GM21576 (cell line): ENCODE data around the gene TRIM69.
A peak's percentile ranks its signal among the peaks of the same experiment; 100 is the strongest.
"Not testable (repeated sequence)": the region's sequence is repeated elsewhere in the genome, so short reads cannot be mapped to it uniquely, and the experiment has no call there.

ENCODE experiments used
- ATAC-seq: cut with Tn5 transposase; IDR thresholded peaks from one replicate; pipeline ENCODE4 v1.9.1; 2021; ENCODE audit warnings: mild to moderate bottlenecking, moderate library complexity; ENCODE audit not compliant: unreplicated experiment

Gene TRIM69

DNA sequence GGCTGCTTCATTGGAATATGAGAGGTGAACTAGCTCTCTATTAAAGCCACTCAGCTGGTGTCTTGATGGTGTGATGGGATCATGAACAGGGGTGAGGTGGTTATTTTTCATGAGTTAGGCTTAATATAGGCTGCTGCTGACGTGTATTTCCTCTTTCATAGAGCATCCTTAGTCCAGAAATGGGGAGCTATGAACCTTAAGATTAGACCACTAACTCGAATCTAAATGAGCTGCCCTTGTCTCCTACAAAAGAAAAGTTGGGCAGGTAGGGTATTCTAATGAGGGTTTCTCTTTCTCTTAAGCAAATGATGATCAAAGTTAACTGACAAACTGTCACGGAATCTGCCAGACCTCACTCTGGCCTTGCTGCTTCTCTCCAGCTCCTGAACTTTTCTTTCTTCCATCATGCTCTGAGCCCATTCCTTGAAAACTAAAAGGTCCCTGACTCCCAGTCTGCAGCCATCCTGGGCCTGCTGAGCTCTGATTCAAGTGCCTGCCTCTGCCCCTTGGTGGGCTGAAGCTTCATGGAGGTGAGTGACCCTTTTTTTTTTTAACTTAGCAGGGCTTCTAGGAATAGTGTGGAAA, at the start of gene TRIM69:
Gene TRIM69, plus strand, starts transcription at position 348 of the 585 bp plus-strand sequence. Its CDS starts 177 bp downstream, at position 525.
- ATAC-seq, result no peak

- ATAC-seq, result not testable (repeated sequence)
These were observed 47.0 kb upstream of the TRIM69 start for GRCh38 chr15:44689318-44689717.

- not testable (repeated sequence) for ATAC-seq
These were observed 46.1 kb upstream of the TRIM69 start for GRCh38 chr15:44690245-44690644.

DNA sequence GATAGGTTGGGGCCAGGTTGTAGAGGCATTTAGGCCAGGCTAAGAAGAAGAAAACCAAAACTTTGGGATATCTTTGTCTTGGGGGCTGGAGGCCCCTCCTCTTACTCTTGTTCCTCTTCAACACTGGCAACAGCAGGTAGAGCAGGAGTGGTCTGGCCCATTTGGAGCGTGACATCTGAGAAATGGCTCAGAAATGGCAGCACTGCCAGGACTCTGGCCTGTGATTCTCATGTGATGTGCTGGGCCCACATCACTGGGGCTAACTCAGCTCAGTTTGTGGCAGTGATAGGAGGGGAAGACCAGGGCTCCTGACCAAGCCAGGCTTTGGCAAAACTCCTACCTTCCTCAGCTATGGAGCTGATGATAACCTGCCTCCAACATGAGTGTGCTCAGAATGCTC, 43.7 kb upstream of the TRIM69 start:
- ATAC-seq, result no peak

DNA sequence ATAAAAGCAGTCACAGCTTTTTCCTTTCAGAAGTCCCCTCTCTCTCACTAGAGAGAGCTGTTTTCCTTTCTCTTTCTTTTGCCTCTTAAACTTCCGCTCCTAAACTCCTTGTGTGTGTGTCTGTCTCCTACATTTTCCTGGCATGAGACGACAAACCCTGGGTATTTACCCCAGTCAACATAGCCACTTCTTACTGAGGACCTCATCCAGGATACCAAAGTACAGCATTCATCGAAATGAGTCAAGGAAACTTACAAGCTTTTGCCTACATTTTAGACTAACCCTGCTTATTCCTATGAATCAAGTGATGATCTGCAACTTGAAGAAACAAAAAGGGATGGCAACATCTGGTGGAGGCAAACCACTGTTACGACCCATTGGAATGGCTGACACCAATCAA, 41.9 kb upstream of the TRIM69 start:
- no peak for ATAC-seq

- ATAC-seq, result no peak
These were observed 41.0 kb upstream of the TRIM69 start for GRCh38 chr15:44695294-44695693.

DNA sequence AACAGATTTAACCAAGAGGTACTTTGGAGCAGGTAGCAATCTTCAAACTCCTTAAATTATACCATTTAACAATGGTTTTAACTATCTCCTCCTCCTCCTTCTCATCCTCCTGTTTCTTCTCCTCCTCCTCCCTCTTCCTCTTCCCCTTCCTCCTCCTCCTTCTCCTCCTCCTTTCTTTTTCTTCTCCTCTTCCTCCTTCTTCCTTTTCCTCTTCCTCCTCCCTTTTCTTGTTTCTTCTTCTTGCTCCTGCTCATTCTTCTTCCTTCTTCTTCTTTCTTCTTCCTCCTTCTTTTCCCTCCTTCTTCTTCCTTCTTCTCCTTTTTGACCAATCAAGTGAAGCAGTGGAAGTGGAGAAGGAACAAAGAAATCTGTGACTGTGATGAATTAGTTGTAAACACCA, 39.3 kb upstream of the TRIM69 start:
- no peak for ATAC-seq

- no peak for ATAC-seq
These were observed 37.7 kb upstream of the TRIM69 start for GRCh38 chr15:44698641-44699040.

GRCh38 chr15:44700676-44701075, 35.7 kb upstream of the TRIM69 start:
- ATAC-seq, result not testable (repeated sequence)

- no peak for ATAC-seq
These were observed 30.3 kb upstream of the TRIM69 start for GRCh38 chr15:44705986-44706385.

DNA sequence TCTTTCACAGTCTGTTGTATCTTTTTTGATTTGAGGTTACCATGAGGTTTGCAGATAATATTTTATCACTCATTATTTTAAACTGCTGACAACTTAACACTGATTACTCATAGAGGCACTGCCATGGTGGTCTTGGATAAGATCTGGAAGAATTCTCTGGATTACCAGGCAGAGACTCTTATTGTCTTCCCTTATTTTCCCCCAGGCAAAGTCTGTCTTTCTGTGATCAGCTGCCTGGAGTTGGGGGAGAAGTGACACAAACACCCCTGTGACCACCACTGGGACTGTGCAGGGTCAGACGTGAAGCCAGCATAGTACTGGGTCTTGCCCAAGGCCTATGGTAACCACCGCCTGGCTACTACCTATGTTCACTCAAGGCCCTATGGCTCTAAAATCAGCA, 29.9 kb upstream of the TRIM69 start:
- ATAC-seq, result no peak

- no peak for ATAC-seq
These were observed 29.2 kb upstream of the TRIM69 start for GRCh38 chr15:44706946-44707636.

DNA sequence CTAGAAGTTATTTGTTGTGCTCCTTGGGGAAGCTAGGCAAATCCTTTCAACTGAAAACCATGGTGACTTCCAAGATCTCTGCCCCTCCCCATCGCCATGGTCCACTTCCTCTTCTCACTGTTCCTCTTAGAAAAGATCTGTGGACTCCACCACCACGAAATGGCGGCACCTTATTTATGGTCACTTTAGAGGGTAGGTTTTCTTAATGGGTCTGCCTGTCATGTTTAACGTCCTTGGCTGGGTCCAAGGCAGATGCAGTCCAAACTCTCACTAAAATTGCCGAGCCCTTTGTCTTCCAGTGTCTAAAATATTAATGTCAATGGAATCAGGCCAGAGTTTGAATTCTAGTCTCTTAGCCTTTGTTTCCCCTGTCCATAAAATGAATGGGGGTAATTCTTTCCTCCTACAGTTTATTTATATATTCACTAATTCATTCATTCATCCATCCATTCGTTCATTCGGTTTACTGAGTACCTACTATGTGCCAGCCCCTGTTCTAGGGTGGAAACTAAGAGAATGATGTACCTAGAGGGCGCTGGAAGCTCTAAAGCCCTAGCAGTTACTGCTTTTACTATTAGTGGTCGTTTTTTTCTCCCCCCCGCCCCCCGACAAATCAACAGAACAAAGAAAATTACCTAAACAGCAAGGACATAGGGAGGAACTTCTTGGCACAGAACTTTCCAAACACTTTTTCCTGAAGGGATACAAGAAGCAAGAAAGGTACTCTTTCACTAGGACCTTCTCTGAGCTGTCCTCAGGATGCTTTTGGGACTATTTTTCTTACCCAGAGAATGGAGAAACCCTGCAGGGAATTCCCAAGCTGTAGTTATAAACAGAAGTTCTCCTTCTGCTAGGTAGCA, 25.9 kb upstream of the TRIM69 start:
- peak; percentile 32 for ATAC-seq

DNA sequence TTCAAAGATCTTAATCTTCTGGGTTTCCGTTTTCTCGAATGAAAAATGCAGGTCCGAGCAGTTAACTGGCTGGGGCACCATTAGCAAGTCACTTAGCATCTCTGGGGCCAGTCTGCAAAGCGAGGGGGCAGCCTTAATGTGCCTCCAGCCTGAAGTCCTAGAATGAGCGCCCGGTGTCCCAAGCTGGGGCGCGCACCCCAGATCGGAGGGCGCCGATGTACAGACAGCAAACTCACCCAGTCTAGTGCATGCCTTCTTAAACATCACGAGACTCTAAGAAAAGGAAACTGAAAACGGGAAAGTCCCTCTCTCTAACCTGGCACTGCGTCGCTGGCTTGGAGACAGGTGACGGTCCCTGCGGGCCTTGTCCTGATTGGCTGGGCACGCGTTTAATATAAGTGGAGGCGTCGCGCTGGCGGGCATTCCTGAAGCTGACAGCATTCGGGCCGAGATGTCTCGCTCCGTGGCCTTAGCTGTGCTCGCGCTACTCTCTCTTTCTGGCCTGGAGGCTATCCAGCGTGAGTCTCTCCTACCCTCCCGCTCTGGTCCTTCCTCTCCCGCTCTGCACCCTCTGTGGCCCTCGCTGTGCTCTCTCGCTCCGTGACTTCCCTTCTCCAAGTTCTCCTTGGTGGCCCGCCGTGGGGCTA, 25.1 kb upstream of the TRIM69 start, which contains the start of the genes B2M and PATL2:
Gene B2M, plus strand, starts transcription at position 422 of the 647 bp plus-strand sequence. Its CDS starts 30 bp downstream, at position 452.
Gene PATL2, minus strand, starts transcription at position 228 of the 647 bp plus-strand sequence. CDS start 34,833 bp downstream, outside the sequence.
- peak; percentile 70 for ATAC-seq

GRCh38 chr15:44711743-44712345, 24.5 kb upstream of the TRIM69 start:
- peak; percentile 11 for ATAC-seq

- no peak for ATAC-seq
These were observed 23.9 kb upstream of the TRIM69 start for GRCh38 chr15:44712346-44713005.

DNA sequence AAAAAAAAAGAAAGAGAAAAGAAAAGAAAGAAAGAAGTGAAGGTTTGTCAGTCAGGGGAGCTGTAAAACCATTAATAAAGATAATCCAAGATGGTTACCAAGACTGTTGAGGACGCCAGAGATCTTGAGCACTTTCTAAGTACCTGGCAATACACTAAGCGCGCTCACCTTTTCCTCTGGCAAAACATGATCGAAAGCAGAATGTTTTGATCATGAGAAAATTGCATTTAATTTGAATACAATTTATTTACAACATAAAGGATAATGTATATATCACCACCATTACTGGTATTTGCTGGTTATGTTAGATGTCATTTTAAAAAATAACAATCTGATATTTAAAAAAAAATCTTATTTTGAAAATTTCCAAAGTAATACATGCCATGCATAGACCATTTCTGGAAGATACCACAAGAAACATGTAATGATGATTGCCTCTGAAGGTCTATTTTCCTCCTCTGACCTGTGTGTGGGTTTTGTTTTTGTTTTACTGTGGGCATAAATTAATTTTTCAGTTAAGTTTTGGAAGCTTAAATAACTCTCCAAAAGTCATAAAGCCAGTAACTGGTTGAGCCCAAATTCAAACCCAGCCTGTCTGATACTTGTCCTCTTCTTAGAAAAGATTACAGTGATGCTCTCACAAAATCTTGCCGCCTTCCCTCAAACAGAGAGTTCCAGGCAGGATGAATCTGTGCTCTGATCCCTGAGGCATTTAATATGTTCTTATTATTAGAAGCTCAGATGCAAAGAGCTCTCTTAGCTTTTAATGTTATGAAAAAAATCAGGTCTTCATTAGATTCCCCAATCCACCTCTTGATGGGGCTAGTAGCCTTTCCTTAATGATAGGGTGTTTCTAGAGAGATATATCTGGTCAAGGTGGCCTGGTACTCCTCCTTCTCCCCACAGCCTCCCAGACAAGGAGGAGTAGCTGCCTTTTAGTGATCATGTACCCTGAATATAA, 23.0 kb upstream of the TRIM69 start:
- ATAC-seq, result no peak

DNA sequence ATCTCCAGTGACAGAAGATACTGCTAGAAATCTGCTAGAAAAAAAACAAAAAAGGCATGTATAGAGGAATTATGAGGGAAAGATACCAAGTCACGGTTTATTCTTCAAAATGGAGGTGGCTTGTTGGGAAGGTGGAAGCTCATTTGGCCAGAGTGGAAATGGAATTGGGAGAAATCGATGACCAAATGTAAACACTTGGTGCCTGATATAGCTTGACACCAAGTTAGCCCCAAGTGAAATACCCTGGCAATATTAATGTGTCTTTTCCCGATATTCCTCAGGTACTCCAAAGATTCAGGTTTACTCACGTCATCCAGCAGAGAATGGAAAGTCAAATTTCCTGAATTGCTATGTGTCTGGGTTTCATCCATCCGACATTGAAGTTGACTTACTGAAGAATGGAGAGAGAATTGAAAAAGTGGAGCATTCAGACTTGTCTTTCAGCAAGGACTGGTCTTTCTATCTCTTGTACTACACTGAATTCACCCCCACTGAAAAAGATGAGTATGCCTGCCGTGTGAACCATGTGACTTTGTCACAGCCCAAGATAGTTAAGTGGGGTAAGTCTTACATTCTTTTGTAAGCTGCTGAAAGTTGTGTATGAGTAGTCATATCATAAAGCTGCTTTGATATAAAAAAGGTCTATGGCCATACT, 21.1 kb upstream of the TRIM69 start:
- ATAC-seq, result no peak
